Middle frontal gyrus (tissue), 1 donor: ENCODE measurements around the gene SPAG6.
"Not testable (repeated sequence)": the region's sequence is repeated elsewhere in the genome, so short reads cannot be mapped to it uniquely, and the experiment has no call there.

Experiments
- DNase-seq: peaks from one replicate; pipeline ENCODE4 v3.0.0-alpha.2; 2015; ENCODE audit warnings: low spot score; ENCODE audit errors: extremely low spot score

Gene SPAG6

GRCh38 chr10:22341190-22341925 is 3.9 kb upstream of the SPAG6 start:
- DNase-seq: no peak

DNA sequence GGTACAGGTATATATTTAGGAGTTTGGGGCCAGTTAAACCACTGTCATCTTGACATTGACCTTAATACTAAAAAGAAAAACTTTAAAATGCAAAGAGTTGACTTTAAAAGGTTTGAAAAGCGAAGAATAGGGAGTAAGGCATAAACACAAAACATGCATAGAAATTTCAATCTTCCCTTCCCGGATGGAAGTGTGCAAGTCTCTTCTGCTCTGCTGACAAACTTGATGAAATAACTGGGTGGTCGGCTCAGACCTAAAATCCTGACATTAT is 3.4 kb upstream of the SPAG6 start:
- DNase-seq: no peak

DNA sequence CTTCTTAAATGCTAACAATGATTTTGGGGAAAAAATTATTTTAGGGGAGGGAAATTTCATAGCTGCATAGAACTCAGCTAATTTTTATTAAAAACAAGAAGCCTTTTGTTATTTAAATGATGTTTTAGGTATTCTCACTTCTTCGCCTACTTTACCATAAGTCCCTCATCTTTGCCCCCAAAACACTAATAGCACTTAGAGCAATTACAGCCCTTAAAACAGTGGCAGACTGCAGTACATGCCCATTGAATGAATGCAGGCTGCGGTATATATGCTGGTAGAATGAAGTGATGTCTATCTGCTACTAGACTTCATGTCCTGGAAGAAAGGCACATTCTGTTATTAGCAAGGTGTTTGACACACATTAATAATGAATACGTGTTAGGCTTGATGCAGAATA is 2.9 kb upstream of the SPAG6 start:
- no peak for DNase-seq

GRCh38 chr10:22343731-22344130 is 1.6 kb upstream of the SPAG6 start:
- no peak for DNase-seq

DNA sequence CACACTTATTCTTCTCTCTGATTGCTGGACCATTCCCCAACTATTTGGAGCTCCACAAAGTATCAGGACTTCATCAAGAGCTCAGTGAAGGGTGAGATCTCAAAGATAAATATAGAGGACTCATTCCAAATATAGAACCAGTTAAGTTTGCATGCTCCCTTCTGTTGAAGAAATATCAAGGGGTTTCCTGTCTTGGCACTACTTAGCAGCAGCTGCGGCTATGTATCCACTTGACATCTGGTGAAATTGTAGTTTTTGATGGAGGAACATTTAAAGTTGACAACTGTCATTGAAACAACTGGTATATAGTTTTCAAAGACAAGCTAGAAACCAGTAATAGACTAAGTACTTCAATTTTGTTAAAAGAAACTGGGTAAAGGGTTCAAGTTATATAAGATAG is 1.0 kb upstream of the SPAG6 start:
- no peak for DNase-seq

- DNase-seq: no peak
Measured at GRCh38 chr10:22344781-22345300, 455 bp upstream of the SPAG6 start.

GRCh38 chr10:22346096-22346661 is 883 bp downstream of the SPAG6 start:
- DNase-seq: no peak

GRCh38 chr10:22349755-22350154 is 4.5 kb downstream of the SPAG6 start:
- DNase-seq: no peak

DNA sequence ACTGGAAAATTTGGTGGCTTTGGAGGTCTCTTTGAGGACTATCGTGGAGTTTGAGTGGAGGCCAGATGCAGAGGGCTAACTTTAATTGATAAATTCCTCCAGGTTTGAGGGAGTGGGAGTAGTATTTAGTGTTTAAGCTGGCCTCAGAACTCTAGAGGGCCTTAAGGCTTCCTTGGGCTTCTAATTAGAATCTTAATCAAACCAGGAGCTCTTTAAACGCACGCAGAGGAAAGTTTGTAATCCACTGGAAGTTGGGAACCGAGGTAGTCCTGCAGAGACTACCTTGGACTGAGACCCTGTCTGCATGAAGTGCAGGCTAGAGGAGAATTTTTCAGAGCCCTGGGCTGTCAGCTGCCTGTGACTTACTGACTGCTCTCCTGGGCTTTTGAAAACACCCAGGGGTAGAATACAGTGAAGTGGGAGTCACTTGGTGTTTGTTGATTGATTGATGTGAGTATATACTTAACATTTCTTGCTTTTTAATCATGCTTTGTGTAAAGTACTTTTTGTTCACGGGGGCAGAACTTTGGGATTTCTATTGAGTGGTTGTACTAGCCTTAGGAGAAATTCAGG is 5.9 kb downstream of the SPAG6 start:
- no peak for DNase-seq

- DNase-seq: no peak
Measured at GRCh38 chr10:22356324-22356873, 11.1 kb downstream of the SPAG6 start.

GRCh38 chr10:22357770-22358169 is 12.5 kb downstream of the SPAG6 start:
- DNase-seq: not testable (repeated sequence)

GRCh38 chr10:22363305-22363704 is 18.0 kb downstream of the SPAG6 start:
- DNase-seq: no peak

DNA sequence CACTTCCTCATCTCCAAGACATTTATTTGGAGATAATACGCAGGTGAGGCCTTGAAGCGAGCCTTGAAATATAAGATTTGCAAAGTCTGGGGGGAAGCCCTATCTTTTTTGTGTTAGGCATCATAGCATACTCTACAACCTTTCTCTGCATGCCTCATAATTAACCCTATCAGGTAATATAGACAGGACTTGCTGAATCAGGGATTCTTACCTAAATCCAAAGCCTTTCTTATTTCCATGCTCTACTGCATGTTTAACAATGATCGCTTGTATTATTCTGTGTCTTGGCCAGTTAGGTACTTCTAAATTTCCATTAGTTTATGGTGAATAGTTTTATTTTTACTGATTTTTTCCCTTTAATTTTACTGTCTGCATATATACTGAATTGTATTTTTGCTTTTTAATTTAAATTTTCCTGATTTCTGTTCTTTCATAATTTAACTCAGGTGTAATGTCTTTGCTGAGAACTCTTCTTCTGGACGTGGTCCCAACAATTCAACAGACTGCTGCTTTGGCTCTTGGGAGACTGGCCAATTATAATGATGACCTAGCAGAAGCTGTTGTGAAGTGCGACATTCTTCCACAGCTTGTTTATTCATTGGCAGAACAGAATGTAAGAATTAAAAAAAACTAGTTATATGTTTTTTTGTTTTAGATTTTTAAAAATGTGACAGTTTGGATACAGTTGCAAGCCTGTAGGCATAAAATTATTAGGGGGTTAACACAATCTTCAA is 19.3 kb downstream of the SPAG6 start:
- no peak for DNase-seq

DNA sequence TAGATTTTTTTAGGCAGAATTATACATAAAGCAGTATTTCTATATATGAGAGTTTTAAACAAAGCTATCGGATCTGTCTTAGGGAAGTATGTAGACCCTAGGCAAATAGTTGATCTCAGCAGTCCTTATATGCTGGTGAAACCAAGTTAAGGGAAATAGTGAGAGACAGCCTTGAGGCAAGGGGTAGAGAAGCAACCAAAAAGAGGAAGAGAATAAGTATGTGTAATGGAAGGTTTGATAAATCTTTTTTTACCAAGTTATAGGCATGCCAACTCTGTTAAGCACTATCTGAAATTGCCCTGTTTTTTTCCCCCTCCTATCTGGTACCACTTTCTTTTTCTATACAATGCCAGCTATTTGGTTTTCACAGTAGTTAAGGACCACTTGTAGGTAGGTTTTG is 19.9 kb downstream of the SPAG6 start:
- DNase-seq: no peak

- DNase-seq: no peak
Measured at GRCh38 chr10:22365644-22366434, 20.5 kb downstream of the SPAG6 start.

DNA sequence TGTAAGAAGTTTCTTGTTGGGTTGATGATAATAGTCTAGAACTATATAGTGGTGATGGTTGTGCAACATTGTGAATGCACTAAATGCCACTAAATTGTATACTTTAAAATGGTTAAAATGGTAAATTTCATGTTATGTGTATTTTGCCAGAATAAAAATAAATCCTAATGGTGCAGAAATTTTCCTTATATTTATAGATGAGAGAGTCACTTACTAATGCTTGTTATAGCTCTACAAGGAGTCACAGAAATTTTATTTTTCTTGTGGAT is 21.1 kb downstream of the SPAG6 start:
- no peak for DNase-seq

- no peak for DNase-seq
Measured at GRCh38 chr10:22366771-22367170, 21.5 kb downstream of the SPAG6 start.

DNA sequence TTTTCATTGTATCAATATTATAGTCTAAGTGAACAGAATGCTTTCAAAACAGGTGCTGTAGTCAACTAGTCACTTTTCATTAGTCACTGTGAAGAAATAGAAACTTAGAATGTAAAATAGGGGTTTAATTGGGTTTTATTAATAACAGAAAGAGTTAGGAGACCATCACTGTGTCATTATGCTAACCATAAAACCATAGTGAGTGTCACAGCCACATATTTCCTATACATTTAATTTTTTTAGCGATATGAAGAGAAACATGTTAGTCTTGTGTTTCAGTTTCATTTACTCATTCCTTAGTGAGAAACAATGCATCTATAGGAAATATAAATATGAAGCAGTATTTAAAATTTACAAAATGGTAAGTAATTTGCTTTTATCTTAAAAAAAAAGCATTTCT is 22.2 kb downstream of the SPAG6 start:
- no peak for DNase-seq

DNA sequence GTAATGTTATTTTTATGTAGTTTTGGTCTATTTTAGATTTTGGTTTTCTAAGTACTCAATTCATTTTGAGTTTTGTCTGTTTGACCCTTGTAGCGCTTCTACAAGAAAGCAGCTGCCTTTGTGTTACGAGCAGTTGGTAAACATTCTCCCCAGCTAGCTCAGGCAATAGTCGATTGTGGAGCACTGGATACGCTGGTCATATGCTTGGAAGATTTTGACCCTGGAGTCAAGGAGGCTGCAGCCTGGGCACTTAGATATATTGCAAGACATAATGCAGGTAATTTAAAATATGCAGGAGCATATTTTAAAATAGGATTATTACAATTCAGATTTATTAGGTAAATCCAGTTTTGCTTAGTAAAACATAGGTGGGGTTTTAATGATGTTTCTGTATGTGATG is 23.1 kb downstream of the SPAG6 start:
- no peak for DNase-seq

GRCh38 chr10:22368981-22369380 is 23.7 kb downstream of the SPAG6 start:
- DNase-seq: no peak

GRCh38 chr10:22369434-22370072 is 24.3 kb downstream of the SPAG6 start:
- DNase-seq: no peak
